PFSK-1 (cell line): ENCODE results near the gene KRTAP10-1.

ENCODE experiments used
- POLR2AphosphoS5 ChIP-seq: IDR thresholded peaks from 2 replicates; pipeline ENCODE4 v1.6.1; 2012; ENCODE audit warnings: low read depth, mild to moderate bottlenecking, control low read depth, low read length, moderate library complexity
- SIN3A ChIP-seq: IDR thresholded peaks from 2 replicates; pipeline ENCODE4 v1.6.1; 2012; ENCODE audit warnings: mild to moderate bottlenecking, low read length, moderate library complexity, borderline replicate concordance; ENCODE audit not compliant: insufficient read depth
- TAF1 ChIP-seq: IDR thresholded peaks from 2 replicates; pipeline ENCODE4 v1.6.1; 2012; ENCODE audit warnings: low read length, control low read depth, borderline replicate concordance; ENCODE audit not compliant: insufficient read depth

DNA sequence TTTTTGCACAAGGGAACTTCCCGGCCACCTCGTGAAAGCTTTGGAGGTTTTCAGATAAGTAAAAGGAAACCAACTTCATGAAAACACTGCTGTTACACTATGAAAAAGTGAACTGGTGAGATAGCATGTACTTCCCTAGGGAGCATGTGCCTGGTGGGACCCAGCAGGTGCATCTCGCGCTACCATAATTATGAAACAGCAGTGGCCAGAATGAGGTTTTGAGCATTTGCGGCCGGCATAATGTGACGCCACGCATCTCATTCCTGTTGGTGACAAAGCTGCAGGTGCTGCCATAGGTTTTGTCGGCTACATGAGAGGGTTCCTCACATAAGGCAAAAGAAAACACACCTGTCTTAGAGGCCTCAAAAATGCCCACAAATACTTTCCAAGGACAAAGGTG is 16.9 kb upstream of the KRTAP10-1 start:
- no peak for TF ChIP-seq POLR2AphosphoS5
- TF ChIP-seq TAF1 = no peak
- no peak for TF ChIP-seq SIN3A
